HG03060 (cell line): ENCODE data around the gene TRAPPC6A.

ENCODE experiments used
- ATAC-seq: cut with Tn5 transposase; IDR thresholded peaks from one replicate; pipeline ENCODE4 v1.9.1; 2021; ENCODE audit warnings: low read depth, moderate number of reproducible peaks; ENCODE audit not compliant: unreplicated experiment

TRAPPC6A gene

GRCh38 chr19:45186509-45187334 is 8.7 kb upstream of the TRAPPC6A start:
- no peak for ATAC-seq

DNA sequence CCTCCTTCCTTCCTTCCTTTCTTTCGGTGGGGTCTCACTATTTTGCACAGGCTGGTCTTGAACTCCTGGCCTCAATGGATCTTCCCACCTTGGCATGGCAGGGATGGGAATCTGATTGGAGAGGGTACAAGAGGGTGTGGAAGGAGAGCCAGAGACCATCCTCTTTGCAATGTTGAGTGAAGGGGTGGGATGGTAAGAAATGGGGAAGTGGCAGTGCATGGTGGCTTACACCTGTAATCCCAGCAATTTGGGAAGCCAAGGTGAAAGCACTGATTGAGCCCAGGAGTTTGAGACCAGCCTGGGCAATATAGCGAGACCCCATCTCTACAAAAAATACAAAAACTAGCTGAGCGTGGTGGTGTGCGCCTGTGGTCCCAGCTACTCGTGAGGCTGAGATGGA is 6.1 kb upstream of the TRAPPC6A start:
- no peak for ATAC-seq

- no peak for ATAC-seq
Measured at GRCh38 chr19:45182758-45183157, 4.7 kb upstream of the TRAPPC6A start.

GRCh38 chr19:45180936-45181335 is 2.9 kb upstream of the TRAPPC6A start:
- ATAC-seq = no peak

GRCh38 chr19:45179892-45180370 is 1.9 kb upstream of the TRAPPC6A start:
- no peak for ATAC-seq

DNA sequence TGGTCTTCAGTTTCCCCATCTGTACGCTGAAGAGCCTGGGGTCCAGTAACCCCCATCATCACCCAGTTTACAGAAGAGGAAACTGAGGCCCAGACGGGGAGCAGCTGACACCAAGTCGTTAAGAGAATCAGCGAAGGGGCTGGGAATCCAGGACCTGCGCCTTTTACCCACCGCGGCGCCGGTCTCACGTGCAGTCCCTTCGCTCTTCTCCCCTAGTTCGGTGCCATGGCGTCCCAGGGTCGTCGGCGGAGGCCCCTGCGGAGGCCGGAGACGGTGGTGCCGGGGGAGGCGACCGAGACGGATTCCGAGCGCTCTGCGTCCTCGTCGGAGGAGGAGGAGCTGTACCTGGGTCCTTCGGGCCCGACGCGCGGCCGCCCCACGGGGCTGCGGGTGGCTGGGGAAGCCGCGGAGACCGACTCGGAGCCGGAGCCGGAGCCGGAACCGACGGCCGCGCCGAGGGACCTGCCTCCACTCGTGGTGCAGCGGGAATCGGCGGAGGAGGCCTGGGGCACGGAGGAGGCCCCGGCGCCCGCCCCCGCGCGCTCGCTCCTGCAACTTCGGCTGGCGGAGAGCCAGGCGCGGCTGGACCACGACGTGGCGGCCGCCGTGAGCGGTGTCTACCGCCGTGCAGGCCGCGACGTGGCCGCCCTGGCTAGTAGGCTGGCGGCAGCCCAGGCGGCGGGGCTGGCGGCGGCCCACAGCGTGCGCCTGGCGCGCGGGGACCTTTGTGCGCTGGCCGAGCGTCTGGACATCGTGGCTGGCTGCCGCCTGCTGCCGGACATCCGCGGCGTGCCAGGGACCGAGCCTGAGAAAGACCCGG is 1.2 kb upstream of the TRAPPC6A start:
- ATAC-seq = no peak

GRCh38 chr19:45178262-45179071 is 430 bp upstream of the TRAPPC6A start, which contains the start of gene BLOC1S3:
BLOC1S3 (plus strand) TSS chr19:45178784; CDS start chr19:45179297, 513 bp downstream.
- ATAC-seq = peak; percentile 80

DNA sequence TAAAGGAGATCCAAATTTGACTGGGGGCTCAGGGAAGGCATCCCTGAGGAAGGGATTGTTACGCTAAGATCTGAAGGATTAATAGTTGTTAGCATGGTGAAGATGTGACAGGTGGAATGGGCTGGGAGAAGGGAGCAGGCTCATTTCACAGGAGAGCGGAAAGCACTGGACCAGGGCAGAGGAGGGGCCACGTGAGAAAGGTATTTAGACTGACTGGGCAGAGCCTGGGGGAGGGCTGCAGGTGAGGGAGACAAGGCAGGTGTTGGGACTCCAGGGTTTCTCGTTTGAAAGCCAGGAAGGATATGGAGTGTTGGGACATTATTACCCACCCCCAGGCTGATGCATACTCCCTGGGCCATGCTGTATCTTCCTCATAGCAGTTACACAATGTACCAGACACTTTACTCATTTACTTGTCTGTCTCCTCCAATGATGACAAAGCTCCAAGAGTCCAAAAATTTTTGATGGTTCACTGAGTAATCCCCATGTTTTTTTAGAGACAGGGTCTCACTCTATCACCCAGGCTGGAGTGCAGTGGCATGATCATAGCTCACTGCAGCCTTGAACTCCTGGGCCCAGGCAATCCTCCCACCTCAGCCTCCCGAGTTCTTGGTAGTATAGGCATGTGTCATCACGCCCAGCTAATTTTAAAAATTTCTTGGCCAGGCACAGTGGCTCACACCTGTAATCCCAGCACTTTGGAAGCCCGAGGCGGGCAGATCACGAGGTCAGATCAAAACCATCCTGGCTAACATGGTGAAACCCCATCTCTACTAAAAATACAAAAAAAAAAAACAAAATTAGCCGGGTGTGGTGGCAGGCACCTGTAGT is 2.3 kb downstream of the TRAPPC6A start:
- no peak for ATAC-seq

GRCh38 chr19:45173816-45174215 is 4.2 kb downstream of the TRAPPC6A start:
- no peak for ATAC-seq

- no peak for ATAC-seq
Measured at GRCh38 chr19:45172611-45173208, 5.3 kb downstream of the TRAPPC6A start.

DNA sequence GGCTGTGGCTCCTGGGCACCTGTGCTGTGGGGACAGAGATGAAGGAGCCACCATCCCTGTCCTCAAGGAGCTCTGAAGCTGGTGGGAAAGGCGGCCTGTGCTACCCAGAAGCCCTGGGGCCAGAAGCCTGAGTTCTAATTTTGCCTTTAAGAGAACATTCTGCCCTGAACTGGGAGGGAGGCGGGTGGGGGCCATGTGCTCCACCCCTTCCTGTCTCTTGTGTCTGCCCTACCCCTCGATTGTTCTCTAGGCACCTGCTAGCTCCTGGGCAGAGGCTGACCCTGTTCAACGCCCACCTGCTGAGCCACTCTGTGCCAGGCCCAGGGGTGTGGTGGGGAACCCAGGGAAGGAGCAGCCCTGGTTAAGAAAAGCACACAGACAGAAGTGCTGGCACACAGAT is 5.9 kb downstream of the TRAPPC6A start:
- no peak for ATAC-seq

GRCh38 chr19:45171211-45171623 is 6.8 kb downstream of the TRAPPC6A start:
- ATAC-seq = no peak

DNA sequence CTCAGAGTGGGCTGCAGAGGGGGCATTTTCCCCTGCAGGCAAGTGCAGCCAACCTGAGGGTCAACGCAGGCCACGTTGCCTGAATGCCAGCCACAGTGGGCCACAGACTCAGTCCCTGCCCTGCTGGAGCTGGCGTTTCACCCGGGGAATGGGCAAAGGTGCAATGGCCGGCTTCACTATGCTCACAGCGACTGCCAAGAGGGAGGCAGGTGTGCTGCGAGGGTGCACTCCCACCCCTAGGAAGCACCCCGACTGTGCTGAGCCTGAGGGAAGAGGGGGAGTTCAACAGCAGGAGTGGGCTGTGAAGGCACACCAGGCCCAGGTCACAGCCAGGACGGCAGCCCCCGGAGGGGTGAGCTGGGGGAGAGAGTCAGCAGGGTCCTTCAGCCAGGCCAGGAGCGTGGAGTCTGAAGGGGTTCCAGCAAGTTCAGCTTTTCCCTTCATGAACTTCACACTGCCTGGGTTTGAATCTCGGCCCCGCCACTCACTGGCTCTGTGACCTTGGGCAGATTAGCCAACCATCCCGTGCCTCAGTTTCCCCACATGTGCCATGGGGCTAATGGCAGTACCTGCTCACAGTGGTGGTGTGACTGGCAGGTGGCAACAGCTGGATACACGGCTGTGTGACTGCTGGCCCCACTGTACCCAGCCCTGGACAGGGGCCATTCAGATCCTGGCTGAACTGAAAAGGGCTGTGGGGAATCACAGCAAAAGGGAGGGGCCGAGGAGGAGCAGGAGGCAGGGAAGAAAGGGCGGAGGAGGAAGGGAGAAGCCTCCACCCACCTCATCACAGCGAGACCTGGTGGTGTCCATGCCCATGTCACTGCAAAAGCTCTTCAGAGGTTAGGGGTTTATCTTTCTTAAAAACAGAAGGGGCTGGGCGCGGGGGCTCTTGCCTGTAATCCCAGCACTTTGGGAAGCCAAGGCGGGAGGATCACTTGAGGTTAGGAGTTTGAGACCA is 7.6 kb downstream of the TRAPPC6A start:
- no peak for ATAC-seq

DNA sequence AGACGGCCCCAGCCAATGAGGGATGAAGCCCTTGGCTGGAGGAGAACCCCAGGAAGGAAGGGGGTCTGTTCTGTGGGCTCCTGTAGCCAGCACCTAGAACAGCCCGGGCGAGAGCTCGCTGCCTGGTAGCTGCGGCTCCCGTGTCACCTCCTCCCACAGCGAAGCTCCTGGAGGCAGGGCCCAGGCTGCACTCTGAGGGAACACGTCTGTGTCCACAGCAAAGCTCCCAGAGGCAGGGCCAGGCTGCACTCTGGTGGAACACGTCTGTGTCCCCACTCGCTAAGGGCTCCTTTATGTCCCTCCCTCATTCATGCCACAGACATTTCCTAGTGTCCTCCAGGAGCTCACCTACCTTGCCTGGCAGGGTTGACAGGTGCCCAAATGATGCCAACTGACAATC is 8.4 kb downstream of the TRAPPC6A start:
- no peak for ATAC-seq

- no peak for ATAC-seq
Measured at GRCh38 chr19:45168767-45169351, 9.2 kb downstream of the TRAPPC6A start.

- ATAC-seq = no peak
Measured at GRCh38 chr19:45166723-45167252, 11.2 kb downstream of the TRAPPC6A start.

GRCh38 chr19:45164577-45165335 is 13.3 kb downstream of the TRAPPC6A start:
- ATAC-seq = no peak
